ENCODE measurements around the gene ZNF574.

DNA sequence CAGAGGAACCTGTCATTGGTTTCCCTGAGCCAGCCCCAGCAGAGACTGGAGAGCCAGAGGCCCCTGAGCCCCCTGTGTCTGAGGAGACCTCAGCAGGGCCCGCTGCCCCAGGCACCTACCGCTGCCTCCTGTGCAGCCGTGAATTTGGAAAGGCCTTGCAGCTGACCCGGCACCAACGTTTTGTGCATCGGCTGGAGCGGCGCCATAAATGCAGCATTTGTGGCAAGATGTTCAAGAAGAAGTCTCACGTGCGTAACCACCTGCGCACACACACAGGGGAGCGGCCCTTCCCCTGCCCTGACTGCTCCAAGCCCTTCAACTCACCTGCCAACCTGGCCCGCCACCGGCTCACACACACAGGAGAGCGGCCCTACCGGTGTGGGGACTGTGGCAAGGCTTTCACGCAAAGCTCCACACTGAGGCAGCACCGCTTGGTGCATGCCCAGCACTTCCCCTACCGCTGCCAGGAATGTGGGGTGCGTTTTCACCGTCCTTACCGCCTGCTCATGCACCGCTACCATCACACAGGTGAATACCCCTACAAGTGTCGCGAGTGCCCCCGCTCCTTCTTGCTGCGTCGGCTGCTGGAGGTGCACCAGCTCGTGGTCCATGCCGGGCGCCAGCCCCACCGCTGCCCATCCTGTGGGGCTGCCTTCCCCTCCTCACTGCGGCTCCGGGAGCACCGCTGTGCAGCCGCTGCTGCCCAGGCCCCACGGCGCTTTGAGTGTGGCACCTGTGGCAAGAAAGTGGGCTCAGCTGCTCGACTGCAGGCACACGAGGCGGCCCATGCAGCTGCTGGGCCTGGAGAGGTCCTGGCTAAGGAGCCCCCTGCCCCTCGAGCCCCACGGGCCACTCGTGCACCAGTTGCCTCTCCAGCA, 4.2 kb downstream of the ZNF574 start:
- TF ChIP-seq CTCF (IDR thresholded peaks at IDR 0.05) = no peak
- TF ChIP-seq EP300 (IDR thresholded peaks at IDR 0.05) = no peak

Measured in ovary (tissue), 3 donors.